SK-N-MC (cell line): ENCODE data around the gene KRT37.

Source experiments
- DNase-seq: peaks from one replicate; pipeline ENCODE4 v3.0.0-alpha.2; 2011; ENCODE audit warnings: low read depth, low spot score
- H3K27ac ChIP-seq: fragments of 200-600 bp; sonication (generic); 2 replicates; pipeline ENCODE4 v1.5.1; 2016; ENCODE audit warnings: mixed run types
- H3K36me3 ChIP-seq: fragments of 200-600 bp; sonication (generic); 2 replicates; pipeline ENCODE4 v1.6.1; 2017; ENCODE audit warnings: antibody characterized with exemption, low read length, mixed read lengths; ENCODE audit not compliant: insufficient read depth
- H3K4me3 ChIP-seq: fragments of 200-600 bp; sonication (generic); 2 replicates; pipeline ENCODE4 v1.5.1; 2016
- H3K9ac ChIP-seq: fragments of 200-600 bp; sonication (generic); 2 replicates; pipeline ENCODE4 v1.8.0; 2017; ENCODE audit warnings: mixed run types, mixed read lengths; ENCODE audit not compliant: insufficient read length
- H3K9me3 ChIP-seq: fragments of 200-600 bp; sonication (generic); 2 replicates; pipeline ENCODE4 v1.6.1; 2017; ENCODE audit warnings: low read depth, mild to moderate bottlenecking, antibody characterized with exemption, low read length, moderate library complexity, mixed read lengths
- EZH2 ChIP-seq: fragments of 200-600 bp; sonication (generic); IDR thresholded peaks from one replicate; pipeline ENCODE4 v1.6.1; 2017; ENCODE audit warnings: antibody characterized with exemption
- FOXP2 ChIP-seq: optimal IDR thresholded peaks from 2 replicates; pipeline ENCODE3; 2011; ENCODE audit warnings: mild to moderate bottlenecking, moderate library complexity; ENCODE audit not compliant: insufficient read depth; ENCODE audit errors: extremely low read length, control extremely low read depth
- POLR2AphosphoS5 ChIP-seq: IDR thresholded peaks from 2 replicates; pipeline ENCODE4 v1.6.1; 2012; ENCODE audit warnings: mild to moderate bottlenecking, low read depth, low read length, borderline replicate concordance

The KRT37 gene

GRCh38 chr17:41456204-41456603 is 31.8 kb upstream of the KRT37 start:
- TF ChIP-seq EZH2 (no peak), FOXP2 (no peak), POLR2AphosphoS5 (no peak)
- Histone ChIP-seq H3K9ac (no peak overlapping the region), H3K4me3 (no peak overlapping the region), H3K9me3 (no peaks in the 10 kb centered on the region), H3K27ac (no peak overlapping the region), H3K36me3 (no peaks in the 10 kb centered on the region)
- no peak for DNase-seq

- no peak for TF ChIP-seq EZH2
- H3K9me3 ChIP-seq: no peaks in the 10 kb centered on the region
Observed at GRCh38 chr17:41455236-41455635, 30.9 kb upstream of the KRT37 start.

GRCh38 chr17:41453066-41453465 is 28.7 kb upstream of the KRT37 start:
- DNase-seq: no peak
- H3K4me3 ChIP-seq: no peak overlapping the region
- no peak for TF ChIP-seq EZH2
- TF ChIP-seq FOXP2: no peak
- no peak for TF ChIP-seq POLR2AphosphoS5

More at GRCh38 chr17:41455236-41455635, 30.9 kb upstream of the KRT37 start:
- H3K27ac ChIP-seq: no peak overlapping the region
- H3K36me3 ChIP-seq: no peaks in the 10 kb centered on the region
- DNase-seq: no peak
- H3K9ac ChIP-seq: no peak overlapping the region
- H3K4me3 ChIP-seq: no peak overlapping the region

GRCh38 chr17:41452281-41452680 is 27.9 kb upstream of the KRT37 start:
- Histone ChIP-seq H3K27ac (no peak overlapping the region), H3K9me3 (no peaks in the 10 kb centered on the region), H3K4me3 (no peak overlapping the region), H3K9ac (no peak overlapping the region), H3K36me3 (no peaks in the 10 kb centered on the region)
- no peak for DNase-seq
- TF ChIP-seq FOXP2: no peak
- TF ChIP-seq POLR2AphosphoS5: no peak
- TF ChIP-seq EZH2: no peak

More at GRCh38 chr17:41453066-41453465, 28.7 kb upstream of the KRT37 start:
- Histone ChIP-seq H3K9me3 (no peaks in the 10 kb centered on the region), H3K9ac (no peak overlapping the region), H3K36me3 (no peaks in the 10 kb centered on the region), H3K27ac (no peak overlapping the region)

- no peaks in the 10 kb centered on the region for H3K9me3 ChIP-seq
- DNase-seq: no peak
- no peaks in the 10 kb centered on the region for H3K36me3 ChIP-seq
- H3K4me3 ChIP-seq: no peak overlapping the region
- TF ChIP-seq FOXP2: no peak
- no peak for TF ChIP-seq POLR2AphosphoS5
- no peak for TF ChIP-seq EZH2
- no peak overlapping the region for H3K9ac ChIP-seq
- H3K27ac ChIP-seq: no peak overlapping the region
Observed at GRCh38 chr17:41451154-41451728, 26.9 kb upstream of the KRT37 start.

GRCh38 chr17:41449008-41449407 is 24.6 kb upstream of the KRT37 start:
- no peak overlapping the region for H3K9ac ChIP-seq
- no peak for DNase-seq
- no peaks in the 10 kb centered on the region for H3K9me3 ChIP-seq
- H3K27ac ChIP-seq: no peak overlapping the region
- no peak for TF ChIP-seq FOXP2
- no peak for TF ChIP-seq POLR2AphosphoS5
- TF ChIP-seq EZH2: no peak
- H3K36me3 ChIP-seq: no peaks in the 10 kb centered on the region
- H3K4me3 ChIP-seq: no peak overlapping the region

GRCh38 chr17:41448506-41448905 is 24.1 kb upstream of the KRT37 start:
- Histone ChIP-seq H3K9me3 (no peaks in the 10 kb centered on the region), H3K27ac (no peak overlapping the region), H3K36me3 (no peaks in the 10 kb centered on the region), H3K9ac (no peak overlapping the region), H3K4me3 (no peak overlapping the region)
- TF ChIP-seq POLR2AphosphoS5 (no peak), FOXP2 (no peak), EZH2 (no peak)
- DNase-seq: no peak

- Histone ChIP-seq H3K9ac (no peak overlapping the region), H3K9me3 (no peaks in the 10 kb centered on the region), H3K27ac (no peak overlapping the region), H3K4me3 (no peak overlapping the region), H3K36me3 (no peaks in the 10 kb centered on the region)
- no peak for DNase-seq
- TF ChIP-seq POLR2AphosphoS5: no peak
Observed at GRCh38 chr17:41446806-41447205, 22.4 kb upstream of the KRT37 start.

- Histone ChIP-seq H3K9me3 (no peaks in the 10 kb centered on the region), H3K4me3 (no peak overlapping the region), H3K9ac (no peak overlapping the region), H3K27ac (no peak overlapping the region), H3K36me3 (no peaks in the 10 kb centered on the region)
- DNase-seq: no peak
- TF ChIP-seq FOXP2 (no peak), EZH2 (no peak), POLR2AphosphoS5 (no peak)
Observed at GRCh38 chr17:41444640-41445039, 20.3 kb upstream of the KRT37 start.
